GM18519 (cell line): ENCODE measurements around the gene E2F7.

Source experiments
- ATAC-seq: cut with Tn5 transposase; IDR thresholded peaks from one replicate; pipeline ENCODE4 v1.9.1; 2021; ENCODE audit warnings: mild to moderate bottlenecking, moderate library complexity; ENCODE audit not compliant: unreplicated experiment, low FRiP score

The E2F7 gene

DNA sequence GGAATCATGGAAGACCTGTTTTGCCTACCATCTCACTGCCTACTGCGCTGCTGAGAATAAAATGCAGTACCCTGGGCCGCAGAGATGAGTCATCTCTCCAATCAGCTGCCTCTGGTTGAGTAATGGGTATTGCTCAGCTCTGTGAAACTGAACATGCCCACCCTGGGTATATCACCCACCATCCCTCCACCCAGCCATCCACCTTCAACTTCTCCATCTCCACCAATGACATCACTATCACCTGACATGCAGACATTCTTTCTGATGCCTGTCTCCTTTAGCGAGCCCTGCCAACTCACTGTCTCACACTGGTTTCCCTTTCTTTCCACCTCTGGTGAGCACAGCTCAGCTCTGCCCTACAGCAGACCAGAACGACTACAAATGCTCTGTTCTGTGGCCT is 33.6 kb downstream of the E2F7 start:
- no peak for ATAC-seq

DNA sequence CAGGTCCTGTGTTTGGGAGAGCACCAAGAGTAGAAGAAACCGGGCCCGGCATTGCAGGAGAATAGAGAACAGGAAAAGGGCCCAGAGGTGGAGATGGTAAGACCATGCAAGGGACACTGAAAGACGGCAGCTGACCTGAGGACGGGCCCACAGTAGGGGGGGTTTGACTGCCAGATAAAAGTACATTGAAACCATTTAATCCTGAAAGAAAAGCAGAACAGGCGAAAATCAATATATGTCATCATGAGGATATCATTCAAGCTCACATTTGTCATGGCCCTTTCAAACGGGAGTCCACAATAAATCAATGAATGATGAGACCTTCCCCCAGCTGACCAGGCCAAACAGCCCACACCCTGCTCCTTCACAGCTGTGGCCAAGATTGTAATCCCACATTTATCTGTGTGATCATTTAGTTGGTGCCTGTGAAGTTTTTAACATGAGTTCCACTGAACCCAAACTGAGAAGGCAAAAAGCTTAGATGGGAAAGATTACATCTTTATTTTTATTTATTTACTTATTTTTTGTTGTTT is 39.5 kb downstream of the E2F7 start:
- ATAC-seq, result no peak

GRCh38 chr12:77023501-77023900 is 41.9 kb downstream of the E2F7 start:
- no peak for ATAC-seq

DNA sequence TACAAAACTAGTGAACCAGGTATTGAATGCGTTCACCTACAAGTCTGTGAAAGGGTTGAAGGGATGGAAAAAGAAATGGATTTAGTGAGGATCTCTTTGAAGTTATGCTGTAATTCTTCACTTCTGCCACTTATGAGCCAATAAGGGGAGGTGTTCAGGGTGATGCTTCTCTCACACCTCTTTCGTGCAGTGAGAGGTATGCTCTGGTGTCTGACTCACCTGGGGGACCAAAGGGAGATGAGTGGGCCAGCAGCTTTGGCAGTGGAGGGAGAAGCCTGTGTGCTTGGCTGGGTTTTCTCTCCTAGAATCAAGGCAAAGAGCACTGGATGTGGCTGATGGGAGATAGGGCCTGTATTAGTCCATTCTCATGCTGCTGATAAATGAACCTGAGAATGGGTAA is 45.4 kb downstream of the E2F7 start:
- ATAC-seq, result no peak

- ATAC-seq, result no peak
These were observed 48.8 kb downstream of the E2F7 start for GRCh38 chr12:77016606-77017005.

DNA sequence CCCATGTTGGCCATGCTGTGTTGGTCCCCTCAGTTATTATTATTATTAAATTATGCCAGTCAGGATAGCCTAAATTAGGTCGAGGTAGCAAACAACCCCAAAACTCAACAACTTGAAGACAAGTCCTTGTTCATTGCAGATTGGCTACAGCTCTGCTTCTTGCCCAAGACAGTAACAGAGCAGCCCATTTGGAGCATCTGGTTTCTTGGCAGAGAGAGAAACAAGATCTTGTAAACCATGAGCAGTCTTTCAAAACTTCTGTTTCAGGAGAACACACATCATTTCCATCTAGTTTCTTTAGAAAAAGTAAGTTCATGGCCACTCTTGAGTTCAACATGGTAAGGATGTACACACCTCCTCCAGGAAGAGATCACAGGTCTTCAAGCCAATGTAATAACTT is 52.3 kb downstream of the E2F7 start:
- no peak for ATAC-seq

GRCh38 chr12:77010691-77011548 is 54.4 kb downstream of the E2F7 start:
- ATAC-seq, result peak; percentile 88

GRCh38 chr12:77007476-77007875 is 57.9 kb downstream of the E2F7 start:
- no peak for ATAC-seq

- no peak for ATAC-seq
These were observed 59.7 kb downstream of the E2F7 start for GRCh38 chr12:77005611-77006098.

DNA sequence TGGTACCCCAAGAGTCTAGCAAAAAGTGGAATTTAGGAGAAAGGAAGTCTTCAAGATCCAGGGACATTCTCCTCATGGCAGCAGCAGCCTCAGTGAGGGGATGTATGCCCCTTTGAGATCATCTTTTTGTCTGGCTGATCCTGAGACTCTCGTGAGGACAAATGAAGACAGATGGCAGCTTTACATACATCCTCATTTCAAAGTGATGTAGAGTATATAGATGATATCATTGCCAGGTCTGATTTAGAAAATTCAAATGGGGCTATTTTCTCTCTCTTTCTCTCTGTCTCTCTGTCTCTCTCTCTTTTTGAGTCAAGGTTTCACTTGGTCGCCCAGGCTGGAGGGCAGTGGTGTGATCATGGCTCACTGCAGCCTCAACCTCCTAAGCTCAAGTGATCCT is 61.5 kb downstream of the E2F7 start:
- no peak for ATAC-seq

- ATAC-seq, result no peak
These were observed 62.1 kb downstream of the E2F7 start for GRCh38 chr12:77003246-77003645.

- ATAC-seq, result no peak
These were observed 63.0 kb downstream of the E2F7 start for GRCh38 chr12:77002382-77002781.

DNA sequence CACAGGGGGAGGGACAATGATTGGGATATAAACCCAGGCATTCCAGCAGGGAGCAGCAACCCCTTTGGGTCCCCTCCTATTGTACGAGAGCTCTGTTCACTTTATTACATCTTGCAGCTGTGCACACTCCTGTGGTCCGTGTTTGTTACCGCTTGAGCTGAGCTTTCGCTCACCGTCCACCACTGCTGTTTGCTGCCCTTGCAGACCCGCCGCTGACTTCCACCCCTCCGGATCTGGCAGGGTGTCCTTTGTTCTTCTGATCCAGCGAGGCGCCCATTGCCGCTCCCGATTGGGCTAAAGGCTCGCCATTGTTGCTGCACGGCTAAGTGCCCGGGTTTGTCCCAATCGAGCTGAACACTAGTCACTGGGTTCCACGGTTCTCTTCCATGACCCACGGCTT is 64.1 kb downstream of the E2F7 start:
- no peak for ATAC-seq

DNA sequence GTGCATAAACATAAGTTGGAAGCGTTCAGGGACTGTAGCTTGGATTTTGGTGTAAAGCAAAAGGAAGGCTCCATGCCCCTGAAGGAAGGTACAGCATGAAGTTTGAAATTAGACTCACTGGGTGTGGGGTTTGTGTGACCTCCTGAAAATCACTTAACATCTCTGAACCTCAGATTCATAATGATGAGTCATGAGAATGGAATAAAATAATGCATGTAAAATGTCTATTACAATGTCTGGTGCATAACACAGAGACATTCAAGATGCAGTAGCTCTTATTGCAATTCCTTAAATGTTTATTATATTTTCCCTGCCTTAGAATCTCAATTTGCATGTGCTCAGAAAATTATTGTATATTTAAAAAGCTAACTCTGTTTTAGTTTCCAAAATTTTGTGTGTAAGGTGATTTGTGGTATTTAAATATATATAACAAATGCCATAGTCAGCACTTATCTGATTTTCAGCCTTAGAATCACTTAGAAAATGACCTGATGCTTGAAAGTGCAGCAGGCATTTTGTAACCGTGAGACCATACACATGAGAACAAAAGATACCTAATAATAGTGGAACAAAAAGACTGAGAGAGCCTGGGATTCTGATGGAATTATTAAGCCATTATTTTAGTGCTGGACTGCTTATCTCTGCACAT is 66.3 kb downstream of the E2F7 start:
- no peak for ATAC-seq

GRCh38 chr12:76998386-76998785 is 67.0 kb downstream of the E2F7 start:
- ATAC-seq, result no peak

GRCh38 chr12:76997011-76997780 is 68.2 kb downstream of the E2F7 start:
- ATAC-seq, result no peak

GRCh38 chr12:76990716-76991115 is 74.7 kb downstream of the E2F7 start:
- no peak for ATAC-seq

DNA sequence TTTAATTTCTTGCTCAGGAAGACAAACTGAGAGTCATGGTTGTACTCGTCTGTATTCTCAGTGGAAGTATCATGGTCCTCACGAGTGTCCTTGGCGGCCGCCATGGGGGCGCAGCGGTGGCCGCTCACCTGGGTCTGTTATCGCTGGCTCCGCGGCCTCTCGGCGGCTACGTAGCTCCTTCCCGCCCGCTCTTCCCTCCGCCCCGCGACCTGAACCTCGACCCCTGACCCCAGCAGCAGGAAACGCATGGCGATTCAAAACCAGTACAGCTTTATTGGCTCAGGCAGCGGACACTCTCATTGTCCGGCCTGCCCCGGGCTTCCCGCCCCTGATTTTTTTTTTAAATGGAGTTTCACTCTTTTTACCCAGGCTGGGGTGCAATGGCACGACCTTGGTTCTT is 80.8 kb downstream of the E2F7 start:
- no peak for ATAC-seq

DNA sequence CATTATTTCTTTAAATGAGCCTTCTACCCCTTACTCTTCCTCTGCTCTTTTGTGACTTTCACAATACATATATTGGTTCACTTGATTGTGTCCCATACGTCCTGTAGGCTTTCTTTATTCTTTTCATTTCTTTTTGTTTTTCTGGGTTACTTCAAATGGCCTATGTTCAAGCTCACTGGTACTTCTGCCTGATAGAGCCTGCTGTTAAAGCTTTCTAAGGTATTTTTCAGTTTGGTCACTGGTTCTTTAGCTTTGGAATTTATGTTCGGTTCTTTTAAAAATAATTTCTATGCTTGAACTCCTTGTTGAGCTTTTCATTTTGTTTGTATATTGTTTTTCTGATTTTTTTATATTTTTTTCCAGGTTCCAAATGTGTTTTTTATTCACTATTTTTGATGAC is 81.9 kb downstream of the E2F7 start:
- no peak for ATAC-seq

DNA sequence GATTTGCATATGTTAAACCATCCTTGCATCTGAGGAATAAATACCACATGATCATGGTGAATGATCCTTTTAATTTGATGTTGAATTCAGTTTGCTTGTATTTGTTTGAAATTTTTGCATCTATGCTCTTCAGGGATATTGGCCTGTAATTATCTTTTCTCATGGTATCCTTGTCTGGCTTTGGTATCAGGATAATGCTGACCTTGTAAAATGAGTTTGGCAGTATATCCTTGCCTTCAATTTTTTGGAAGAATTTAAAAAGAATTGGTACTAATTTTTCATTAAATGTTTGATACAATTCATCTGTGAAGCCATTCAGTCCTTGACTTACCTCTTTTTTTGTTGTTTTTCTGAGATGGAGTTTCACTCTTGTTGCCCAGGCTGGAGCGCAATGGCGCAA is 85.2 kb downstream of the E2F7 start:
- ATAC-seq, result no peak

DNA sequence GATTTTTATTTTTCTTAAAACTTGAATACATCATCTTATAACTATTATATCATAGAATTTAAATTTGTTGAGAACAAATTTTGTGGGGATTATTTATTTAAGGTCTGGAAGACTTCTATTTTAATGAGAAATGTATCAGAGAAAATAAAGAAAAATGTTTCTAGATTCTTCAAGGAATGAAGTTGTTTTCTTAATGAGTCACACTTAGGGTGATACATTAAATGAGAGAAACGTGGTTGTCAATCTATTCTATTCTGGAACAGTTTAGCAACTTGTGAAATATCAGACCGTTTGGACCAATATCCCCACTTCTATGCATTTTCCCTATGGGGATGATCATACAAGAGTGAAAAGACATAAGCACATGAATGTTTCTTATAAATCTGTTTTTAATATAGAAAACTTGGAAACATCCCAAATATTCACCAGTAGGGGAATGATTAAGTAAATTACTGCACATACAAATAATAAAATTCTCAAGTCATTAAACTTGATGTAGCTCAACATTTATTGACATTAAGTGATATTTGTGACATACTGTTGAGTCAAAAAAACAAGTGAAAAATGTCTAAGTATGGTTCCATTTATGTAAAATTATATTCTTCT is 88.5 kb downstream of the E2F7 start:
- no peak for ATAC-seq
